GM12878 (cell line): ENCODE measurements around the gene KIR3DL1.

Source experiments
- EP300 ChIP-seq, 2 experiments: fragments of 150-350 bp in 1 of 2; IDR thresholded peaks; 2 replicates each; pipeline ENCODE4 v1.6.1; 2011 to 2012; ENCODE audit warnings: low read depth in 2 of 2, low read length in 2 of 2, borderline replicate concordance in 1 of 2, improper control_type of control experiment in 1 of 2, inconsistent platforms in 1 of 2; ENCODE audit not compliant: control insufficient read depth in 1 of 2
- POLR2A ChIP-seq: IDR thresholded peaks from 2 replicates; pipeline ENCODE4 v1.6.1; 2011; ENCODE audit warnings: low read depth, mild to moderate bottlenecking, low read length
- ZNF274 ChIP-seq: IDR thresholded peaks from one replicate; pipeline ENCODE4 v1.8.0; 2011; ENCODE audit not compliant: insufficient read length, insufficient read depth

DNA sequence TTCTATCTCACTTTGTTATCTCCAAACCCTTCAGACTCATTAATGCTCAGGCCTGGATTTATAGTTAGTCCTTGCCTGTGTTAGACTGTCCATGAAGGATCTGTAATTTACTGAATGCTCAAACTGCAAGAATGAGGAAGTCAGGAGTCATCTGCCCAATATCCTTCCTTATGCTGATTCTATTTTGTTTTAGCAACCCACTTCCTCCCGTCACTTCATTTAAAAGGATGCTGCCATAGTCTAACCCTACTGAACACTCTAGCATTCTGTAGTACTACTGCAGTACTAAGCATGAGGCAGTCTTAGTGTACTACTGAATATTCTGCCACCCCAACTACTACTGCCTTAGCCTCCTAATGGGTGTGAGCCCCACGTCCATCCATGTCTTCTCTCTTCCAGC is 59.2 kb downstream of the KIR3DL1 start:
- no peak for TF ChIP-seq POLR2A
- TF ChIP-seq EP300 (IDR thresholded peaks at IDR 0.05; ENCODE audit: borderline replicate concordance in 1 of 2, control insufficient read depth in 1 of 2, low read depth in 2 of 2, low read length in 2 of 2), result no peak
- no peak for TF ChIP-seq ZNF274
